Astrocyte of the spinal cord (primary cell): Measurements from ENCODE around the gene CNGA1.

ENCODE experiments used
- DNase-seq: peaks from one replicate; pipeline ENCODE4 v3.0.0; 2011; ENCODE audit warnings: low read depth, low spot score
- H3K4me3 ChIP-seq: 2 replicates; pipeline ENCODE4 v1.5.1; 2011; ENCODE audit warnings: low read depth, mild to moderate bottlenecking, low read length, moderate library complexity
- in situ Hi-C: cut with HindIII; loops from 2 replicates; pipeline ENCODE4 v1.10.0; 2017; ENCODE audit warnings: low sequenced_read_pairs
- TF ChIP-seq, protein P1 (sequence below): IDR thresholded peaks from 2 replicates; pipeline ENCODE4 v1.5.1; 2012; ENCODE audit warnings: low read depth, mild to moderate bottlenecking, low read length, inconsistent platforms

The CNGA1 gene

DNA sequence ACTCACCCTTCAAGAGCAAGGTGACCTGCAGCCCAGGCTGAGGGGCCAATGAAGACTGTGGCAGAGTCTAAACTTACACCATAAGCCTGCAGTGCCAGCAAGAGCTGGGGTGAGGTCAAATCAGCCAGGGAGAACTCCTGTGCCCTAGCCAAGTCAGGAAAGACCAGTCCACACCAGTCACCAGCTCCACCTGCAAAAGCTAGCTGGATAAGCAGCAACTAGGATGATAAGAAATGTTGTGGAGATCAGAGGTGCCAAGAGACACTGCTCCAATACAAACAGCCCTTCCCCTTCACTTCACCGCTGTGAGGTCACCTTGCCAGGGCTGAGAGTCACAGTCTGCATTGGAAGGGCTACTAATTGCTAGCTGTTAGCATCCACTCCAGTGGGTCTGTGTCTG is 31.4 kb upstream of the CNGA1 start:
- TF ChIP-seq, protein P1, sequence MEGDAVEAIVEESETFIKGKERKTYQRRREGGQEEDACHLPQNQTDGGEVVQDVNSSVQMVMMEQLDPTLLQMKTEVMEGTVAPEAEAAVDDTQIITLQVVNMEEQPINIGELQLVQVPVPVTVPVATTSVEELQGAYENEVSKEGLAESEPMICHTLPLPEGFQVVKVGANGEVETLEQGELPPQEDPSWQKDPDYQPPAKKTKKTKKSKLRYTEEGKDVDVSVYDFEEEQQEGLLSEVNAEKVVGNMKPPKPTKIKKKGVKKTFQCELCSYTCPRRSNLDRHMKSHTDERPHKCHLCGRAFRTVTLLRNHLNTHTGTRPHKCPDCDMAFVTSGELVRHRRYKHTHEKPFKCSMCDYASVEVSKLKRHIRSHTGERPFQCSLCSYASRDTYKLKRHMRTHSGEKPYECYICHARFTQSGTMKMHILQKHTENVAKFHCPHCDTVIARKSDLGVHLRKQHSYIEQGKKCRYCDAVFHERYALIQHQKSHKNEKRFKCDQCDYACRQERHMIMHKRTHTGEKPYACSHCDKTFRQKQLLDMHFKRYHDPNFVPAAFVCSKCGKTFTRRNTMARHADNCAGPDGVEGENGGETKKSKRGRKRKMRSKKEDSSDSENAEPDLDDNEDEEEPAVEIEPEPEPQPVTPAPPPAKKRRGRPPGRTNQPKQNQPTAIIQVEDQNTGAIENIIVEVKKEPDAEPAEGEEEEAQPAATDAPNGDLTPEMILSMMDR: no peak
- DNase-seq: no peak
- in situ Hi-C loops: no loop called here
- H3K4me3 ChIP-seq: no peak overlapping the region

DNA sequence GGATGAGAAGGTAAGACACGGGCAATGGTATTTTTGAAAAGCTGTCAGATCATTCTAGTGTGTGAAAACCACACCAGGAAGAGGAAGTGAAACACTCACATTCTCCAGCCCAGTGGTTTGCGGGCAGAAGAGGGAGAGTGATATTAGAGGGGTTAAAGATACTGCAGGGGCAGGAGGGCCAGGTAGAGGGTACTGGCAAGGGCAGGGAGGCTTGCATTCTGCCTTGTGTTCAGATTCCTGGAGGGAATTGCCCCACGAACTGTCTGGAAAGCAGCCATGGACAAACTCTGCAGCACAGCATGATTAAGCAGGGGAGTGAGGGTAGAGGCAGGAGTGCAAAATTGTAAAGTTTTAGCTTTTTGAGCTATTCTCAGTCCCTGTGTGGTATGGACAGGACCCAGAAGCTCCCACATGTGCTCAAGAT is 31.0 kb upstream of the CNGA1 start:
- no peak for DNase-seq
- no peak overlapping the region for H3K4me3 ChIP-seq
- in situ Hi-C loops: no loop called here
- TF ChIP-seq, protein P1: no peak

DNA sequence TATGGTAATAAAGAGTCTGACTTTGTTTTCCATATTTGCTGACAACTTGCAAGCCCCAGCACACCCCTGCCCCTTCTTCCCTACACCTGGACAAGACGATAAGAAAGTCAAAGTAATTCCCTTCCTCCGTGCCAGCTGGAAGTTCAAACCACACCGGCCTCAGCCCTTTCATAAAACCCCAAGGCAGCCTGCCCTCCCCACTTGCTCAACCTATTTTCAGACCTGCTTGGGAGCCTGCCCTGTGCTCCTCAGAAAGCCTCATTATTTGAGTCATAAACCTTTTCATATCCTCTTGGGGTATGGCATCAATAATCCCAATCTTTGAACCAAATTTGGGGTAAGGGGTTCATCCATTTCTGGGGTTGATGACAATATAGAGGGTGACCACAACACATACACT is 29.6 kb upstream of the CNGA1 start:
- no peak overlapping the region for H3K4me3 ChIP-seq
- TF ChIP-seq, protein P1: no peak
- in situ Hi-C loops: no loop called here
- no peak for DNase-seq

DNA sequence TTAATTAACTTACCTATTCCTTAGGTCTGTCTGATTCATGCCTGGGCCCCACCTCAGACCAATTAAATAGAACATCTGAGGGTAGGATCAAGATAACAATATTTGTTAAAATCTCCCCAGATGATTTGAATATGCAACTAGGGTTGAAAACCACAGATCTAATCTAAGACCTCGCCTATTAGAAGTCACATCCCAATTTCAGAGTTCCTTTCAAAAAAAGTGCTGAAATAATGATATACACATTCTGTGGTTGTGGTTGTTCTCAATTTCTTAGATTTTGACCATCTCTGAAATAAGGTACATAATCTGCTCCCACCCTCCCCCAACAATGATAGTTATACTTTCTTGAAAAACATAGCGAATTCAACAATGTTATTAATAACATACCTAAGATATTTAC is 27.8 kb upstream of the CNGA1 start:
- TF ChIP-seq, protein P1: no peak
- no peak overlapping the region for H3K4me3 ChIP-seq
- in situ Hi-C loops: no loop called here
- no peak for DNase-seq

DNA sequence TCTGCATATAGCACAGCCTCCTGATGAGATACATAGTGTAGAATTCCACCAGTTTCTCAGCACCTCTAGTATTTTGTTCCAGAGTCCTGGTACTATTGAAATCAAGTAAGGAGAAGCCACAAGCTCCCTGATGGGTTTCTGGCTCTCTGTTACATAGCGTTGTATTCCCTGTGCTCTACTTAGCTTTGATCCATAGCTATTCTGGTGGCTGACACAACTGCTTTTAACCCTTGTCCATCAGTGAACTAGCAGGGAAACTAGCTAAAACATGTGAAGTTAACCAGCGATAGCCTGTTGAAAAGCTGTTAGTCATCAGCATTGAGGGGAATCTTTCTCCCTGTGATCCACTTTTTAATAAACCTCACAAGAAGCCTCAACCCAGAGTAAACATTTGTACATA is 27.0 kb upstream of the CNGA1 start:
- no peak for DNase-seq
- in situ Hi-C loops: no loop called here
- TF ChIP-seq, protein P1: no peak
- no peak overlapping the region for H3K4me3 ChIP-seq

DNA sequence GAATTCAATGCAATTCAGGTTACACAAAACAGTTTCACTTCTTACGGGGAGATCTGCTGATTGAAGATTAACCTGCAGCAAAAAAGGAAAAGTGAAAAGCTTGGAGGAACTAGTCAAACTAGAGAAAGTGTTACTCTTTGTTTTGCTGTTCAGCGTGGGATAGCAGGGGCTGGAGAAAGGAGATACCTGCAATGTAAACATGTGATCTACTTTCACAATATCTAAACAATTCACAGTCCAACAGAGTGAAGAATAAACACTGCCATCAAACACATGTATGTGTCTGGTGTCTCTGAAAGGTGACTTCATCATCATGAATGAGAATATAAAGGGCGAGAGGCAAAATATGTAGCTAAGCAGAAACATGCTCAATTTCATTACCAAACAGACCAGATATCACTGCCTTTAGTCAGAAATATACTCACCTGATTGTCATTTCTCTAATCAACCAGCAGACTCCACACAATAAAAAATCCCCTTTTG is 26.5 kb upstream of the CNGA1 start:
- TF ChIP-seq, protein P1: no peak
- no peak overlapping the region for H3K4me3 ChIP-seq
- in situ Hi-C loops: no loop called here
- DNase-seq: no peak

DNA sequence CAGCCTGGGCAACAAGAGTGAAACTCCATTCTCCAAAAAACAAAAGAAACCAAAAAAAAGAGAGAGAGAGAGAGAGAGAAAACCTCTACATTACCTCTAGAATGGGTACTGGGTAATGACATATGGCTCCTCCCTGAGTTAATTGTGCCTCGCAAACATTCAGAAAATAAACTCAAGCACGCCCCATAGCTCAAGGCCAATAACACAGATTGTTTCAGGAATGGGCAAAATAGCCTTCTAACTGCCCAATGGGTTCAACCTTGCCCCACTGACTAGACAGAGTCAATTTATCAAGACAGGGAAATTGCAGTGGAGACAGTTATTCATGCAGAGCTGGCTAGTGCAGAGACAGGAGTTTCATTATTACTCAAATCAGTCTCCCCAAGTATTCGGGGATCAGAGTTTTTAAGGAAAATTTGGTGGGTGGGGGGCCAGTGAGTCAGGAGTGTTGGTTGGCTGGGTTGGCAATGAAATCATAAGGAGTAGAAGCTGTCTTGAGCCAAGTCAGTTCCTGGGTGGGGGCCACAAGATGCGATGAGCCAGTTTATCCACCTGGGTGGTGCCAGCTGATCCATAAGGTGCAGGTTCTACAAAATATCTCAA is 25.2 kb upstream of the CNGA1 start:
- in situ Hi-C loops: no loop called here
- TF ChIP-seq, protein P1: no peak
- no peak overlapping the region for H3K4me3 ChIP-seq
- DNase-seq: no peak
